ENCODE measurements around the gene SPEM3.
A peak's percentile ranks its signal among the peaks of the same experiment; 100 is the strongest.

The SPEM3 gene

DNA sequence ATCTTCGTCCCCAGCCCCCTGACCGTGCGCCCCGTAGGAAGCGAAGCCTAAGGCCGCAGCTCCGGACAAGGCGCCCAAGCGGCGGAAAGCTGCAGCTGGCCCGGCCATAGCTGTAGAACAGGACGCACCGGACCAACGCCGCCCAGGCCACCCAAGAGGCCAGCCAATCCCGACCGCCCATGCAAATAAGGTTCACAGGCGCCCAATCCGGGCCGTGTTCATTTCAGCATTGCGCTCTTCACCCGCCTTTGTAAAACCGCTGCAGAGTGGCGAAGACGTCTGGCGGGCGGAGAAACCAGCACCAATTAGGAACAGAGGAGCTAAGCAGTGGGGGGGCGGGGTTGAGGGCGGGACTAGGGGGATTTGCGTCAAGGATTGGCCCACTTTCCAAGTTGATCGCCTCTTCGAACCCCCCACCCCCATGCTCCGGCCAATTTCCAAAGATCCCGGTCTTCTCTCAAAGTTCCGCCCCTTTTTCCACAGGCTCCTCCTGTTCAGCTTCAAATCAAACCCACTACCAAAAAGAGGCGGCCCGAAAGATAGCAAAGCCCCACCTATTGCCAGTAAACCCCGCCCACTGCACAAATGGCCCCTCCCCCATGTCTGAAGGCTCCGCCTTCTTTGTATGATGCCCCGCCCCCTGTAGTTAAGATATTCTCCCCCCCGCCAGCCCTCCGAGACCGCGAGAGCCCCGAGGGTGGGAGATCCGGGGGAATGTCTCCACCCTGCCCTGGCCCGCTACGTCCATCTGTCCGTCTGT lies 24.5 kb upstream of the SPEM3 start, which contains the start of gene TMEM256:
TSS of gene TMEM256 (minus strand) at position 121 of the 760 bp plus-strand sequence. CDS start at position 108, 13 bp downstream.
- peak; percentile 100 for DNase-seq (ENCODE audit: low spot score)
- Histone ChIP-seq H3K4me3 (peak within 1 kb of the TSS; percentile 90), H3K27ac (peak within 1 kb of the TSS; percentile 74 to 98)
- TF ChIP-seq, protein P1, sequence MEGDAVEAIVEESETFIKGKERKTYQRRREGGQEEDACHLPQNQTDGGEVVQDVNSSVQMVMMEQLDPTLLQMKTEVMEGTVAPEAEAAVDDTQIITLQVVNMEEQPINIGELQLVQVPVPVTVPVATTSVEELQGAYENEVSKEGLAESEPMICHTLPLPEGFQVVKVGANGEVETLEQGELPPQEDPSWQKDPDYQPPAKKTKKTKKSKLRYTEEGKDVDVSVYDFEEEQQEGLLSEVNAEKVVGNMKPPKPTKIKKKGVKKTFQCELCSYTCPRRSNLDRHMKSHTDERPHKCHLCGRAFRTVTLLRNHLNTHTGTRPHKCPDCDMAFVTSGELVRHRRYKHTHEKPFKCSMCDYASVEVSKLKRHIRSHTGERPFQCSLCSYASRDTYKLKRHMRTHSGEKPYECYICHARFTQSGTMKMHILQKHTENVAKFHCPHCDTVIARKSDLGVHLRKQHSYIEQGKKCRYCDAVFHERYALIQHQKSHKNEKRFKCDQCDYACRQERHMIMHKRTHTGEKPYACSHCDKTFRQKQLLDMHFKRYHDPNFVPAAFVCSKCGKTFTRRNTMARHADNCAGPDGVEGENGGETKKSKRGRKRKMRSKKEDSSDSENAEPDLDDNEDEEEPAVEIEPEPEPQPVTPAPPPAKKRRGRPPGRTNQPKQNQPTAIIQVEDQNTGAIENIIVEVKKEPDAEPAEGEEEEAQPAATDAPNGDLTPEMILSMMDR (IDR thresholded peaks at IDR 0.05): no peak

DNA sequence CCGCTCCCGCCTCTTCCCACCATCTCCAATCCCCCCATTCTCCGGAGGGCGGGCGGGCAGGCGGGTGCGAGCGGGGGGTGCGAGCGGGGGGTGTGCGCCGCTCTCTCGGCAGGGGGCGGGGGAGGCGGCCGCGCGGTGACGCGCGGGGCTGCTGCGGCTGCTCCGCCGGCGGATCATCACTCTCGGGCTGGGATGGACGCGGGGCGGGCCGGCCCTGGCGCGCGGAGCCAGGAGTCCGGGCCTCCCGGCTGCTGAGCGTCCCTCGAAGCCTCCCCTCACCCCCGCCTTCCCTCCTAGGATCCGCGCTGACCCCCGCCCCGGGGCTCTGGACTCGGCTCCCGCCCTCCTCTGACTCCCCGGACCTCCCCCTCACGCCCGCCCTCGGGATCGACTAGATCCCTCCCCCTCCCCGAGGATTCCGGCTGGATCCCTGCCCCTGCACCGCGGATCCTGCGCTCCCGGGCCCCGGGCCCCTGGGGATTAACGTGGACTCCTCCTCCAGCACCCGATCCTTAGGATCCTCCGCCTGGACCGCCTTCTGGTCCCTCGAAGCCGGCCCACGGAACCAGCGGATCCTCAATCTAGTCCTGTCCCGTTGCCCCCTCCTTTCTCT lies 23.8 kb upstream of the SPEM3 start:
- H3K27ac ChIP-seq: peak overlapping the region; percentile 74 to 98

DNA sequence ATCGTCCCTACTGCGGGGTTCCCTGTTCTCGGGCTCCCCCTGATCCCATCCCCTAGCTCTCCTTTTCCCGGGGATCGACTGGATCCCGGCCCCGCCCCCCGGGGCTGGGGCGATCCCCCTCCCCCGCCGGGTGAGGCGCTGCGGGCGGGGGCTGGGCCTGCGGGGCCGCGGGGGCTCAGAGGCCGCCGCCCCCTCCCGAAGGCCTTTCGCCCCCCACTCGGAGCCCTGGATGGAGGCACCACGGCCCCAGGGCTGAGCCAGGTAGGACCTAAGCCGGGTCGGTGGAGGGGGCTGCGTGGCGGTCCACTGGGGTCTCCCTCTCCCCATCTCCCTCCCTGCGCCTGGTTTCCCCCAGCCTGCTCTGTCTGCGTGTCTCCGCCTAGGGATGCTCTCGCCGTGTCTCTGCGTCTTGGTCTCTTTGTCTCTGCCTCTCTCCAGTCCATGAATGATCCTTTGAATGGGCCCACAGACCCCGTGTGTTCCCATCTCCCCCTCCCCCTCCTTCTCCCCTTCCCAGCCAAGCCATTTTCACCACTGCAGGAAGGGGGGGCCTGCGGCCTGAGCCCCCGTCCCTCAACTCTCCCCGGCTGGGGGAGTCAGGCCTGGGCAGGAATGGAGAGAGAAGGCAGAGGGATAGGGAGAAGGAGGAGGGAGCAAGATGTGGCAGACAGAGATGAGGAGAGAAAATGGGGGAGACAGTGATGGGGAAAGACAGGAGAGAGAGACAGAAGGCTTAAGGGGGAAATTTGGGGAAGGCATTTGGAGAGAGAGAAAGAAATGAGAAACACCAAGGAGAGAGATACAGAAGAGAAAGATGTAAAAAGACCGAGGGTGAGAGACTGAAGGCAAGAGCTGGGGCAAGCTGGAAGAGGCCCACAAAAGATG lies 23.1 kb upstream of the SPEM3 start:
- TF ChIP-seq, protein P1 (IDR thresholded peaks at IDR 0.05): no peak
- H3K27ac ChIP-seq: peak overlapping the region; percentile 74 to 98
- no peak for DNase-seq (ENCODE audit: low spot score)
- peak overlapping the region; percentile 90 for H3K4me3 ChIP-seq

More for the DNA sequence above, 23.8 kb upstream of the SPEM3 start:
- H3K4me3 ChIP-seq: peak overlapping the region; percentile 90
- TF ChIP-seq, protein P1 (IDR thresholded peaks at IDR 0.05): no peak
- DNase-seq (ENCODE audit: low spot score): no peak

DNA sequence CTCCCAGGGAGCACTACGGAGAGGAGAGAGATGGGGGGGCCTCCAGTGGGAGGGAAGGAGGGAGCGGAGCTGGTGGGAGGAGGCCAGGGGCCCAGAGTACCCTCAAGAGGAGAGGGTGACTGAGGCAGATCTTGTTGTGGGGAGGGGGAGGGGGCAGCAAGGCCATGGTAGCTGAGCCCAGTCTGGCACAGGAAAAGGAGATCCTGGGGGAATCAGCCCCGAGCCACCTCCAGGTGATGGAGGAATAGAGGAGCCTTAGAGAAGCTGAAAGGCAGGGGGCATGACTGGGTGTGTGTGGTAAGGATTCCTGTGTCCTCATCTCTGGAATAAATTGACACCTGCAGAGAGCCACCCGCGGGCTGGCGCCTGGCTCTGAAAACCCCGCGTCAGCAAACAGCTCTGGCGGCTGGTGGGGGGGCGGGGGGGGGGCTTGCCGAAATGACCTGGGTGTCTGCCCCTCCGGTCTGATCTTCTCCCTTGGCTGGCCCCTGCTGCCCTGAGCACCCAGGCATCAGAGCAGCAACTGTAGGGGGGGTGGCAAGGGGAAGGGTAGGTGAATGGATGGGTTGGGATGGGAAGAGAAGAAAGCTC lies 22.3 kb upstream of the SPEM3 start:
- Histone ChIP-seq H3K4me3 (no peak overlapping the region), H3K27ac (peak overlapping the region in 1 of 2 donors; percentile 98)
- TF ChIP-seq, protein P1 (IDR thresholded peaks at IDR 0.05): no peak
- DNase-seq (ENCODE audit: low spot score): no peak

DNA sequence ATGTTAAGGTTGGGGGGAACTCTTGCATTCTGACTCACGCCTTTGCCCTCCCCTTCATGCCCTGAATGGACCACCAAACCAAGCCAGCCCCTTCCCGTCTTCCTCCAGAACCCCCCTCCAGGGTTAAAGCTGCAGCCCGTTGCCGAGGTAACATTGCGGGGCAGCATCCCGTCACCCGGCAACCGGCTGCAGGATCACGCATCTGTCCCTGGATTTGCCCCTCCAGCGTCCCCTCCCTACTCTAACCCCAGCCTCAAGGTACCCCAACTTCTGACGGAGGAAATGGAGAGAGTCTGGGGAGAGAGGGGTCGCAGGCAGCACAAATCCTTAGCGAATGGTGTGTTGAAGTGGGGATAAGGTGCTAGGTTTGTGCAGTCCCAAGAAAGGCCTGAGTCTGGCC lies 21.6 kb upstream of the SPEM3 start:
- DNase-seq (ENCODE audit: low spot score): no peak
- TF ChIP-seq, protein P1 (IDR thresholded peaks at IDR 0.05): no peak
- Histone ChIP-seq H3K27ac (peak overlapping the region in 1 of 2 donors; percentile 3), H3K4me3 (no peak overlapping the region)

DNA sequence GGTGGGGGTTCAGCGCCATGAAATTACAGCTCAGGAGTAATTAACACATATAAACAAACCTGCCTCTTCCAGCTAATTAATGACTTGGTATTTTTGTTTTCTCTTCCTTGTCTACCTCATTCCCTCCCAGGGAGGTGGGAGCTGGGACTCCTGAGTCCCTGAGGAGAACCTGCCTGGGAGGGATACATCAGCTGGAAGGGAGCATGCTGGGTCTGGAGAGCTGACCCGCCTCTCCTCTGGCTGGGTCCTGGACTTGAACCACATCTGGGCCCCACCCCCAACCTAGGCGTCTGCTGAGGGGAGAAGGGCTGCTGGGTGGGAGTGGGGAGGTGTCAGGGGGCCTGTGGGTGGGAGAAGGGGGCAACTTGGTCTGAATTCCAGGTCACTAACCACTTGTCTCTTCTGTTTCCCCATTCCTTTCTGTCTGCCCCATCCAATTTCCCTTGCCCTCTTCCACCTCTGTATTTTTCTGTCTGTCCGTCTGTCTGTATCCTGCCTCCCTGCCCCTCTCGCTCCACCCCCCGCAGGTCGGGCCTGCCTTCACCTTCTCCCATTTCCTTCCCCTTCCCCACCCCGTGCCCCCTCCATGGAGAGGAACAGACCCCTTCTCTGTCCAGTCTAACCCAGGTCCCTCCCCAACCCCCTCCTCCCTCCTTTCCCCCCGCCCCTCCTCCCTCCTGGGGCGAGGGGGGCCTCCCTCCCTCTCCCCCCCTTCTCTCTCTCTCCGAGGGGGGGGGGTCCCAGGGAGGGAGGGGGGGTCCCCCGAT lies 21.0 kb upstream of the SPEM3 start, which contains the start of gene NLGN2:
TSS of gene NLGN2 (plus strand) at position 361 of the 767 bp plus-strand sequence. CDS start 411 bp downstream, outside the sequence.
- TF ChIP-seq, protein P1 (IDR thresholded peaks at IDR 0.05): no peak
- DNase-seq (ENCODE audit: low spot score): no peak
- H3K4me3 ChIP-seq: no peak within 1 kb of the TSS
- peak within 1 kb of the TSS in 1 of 2 donors; percentile 3 for H3K27ac ChIP-seq

Data from coronary artery (tissue), 2 donors.